Right lobe of liver (tissue), 4 donors: ENCODE measurements around the gene DYDC1.

Experiments
- POLR2A ChIP-seq: fragments of 450-650 bp; IDR thresholded peaks from one replicate; pipeline ENCODE4 v1.6.1; 2017; ENCODE audit warnings: antibody characterized with exemption, mild to moderate bottlenecking
- TF ChIP-seq, protein P1 (sequence below), 4 donors: fragments of 200-600 bp in 3 of 4; fragments of 450-650 bp in 1 of 4; IDR thresholded peaks; one replicate each; pipeline versions ENCODE4 v1.5.1 to v1.8.0; 2016 to 2022; ENCODE audit warnings: antibody characterized with exemption in 4 of 4, mild to moderate bottlenecking in 2 of 4
- donor health status: DM: no; HTN: no; CAD: no.
- donor health status: DM: no; HTN: no; CAD: no.
- donor health status: DM: no; HTN: yes; CAD: no.

DNA sequence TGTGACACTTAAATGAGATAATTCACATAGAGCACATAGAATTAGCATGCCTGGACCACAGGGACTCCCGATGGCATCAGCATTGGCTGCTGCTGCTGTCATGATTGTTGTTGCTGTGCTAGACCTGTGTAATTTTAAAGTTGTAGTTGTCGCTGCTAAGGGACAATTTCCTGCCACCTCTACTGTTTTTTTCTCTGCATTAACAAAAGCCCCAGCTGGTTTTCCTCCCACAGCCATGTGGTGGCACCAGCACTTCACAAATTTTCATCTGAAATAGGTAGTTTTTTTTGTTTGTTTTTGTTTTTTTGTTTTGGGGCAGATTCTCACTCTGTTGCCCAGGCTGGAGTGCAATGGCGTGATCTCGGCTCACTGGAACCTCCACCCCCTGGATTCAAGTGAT, 26.4 kb upstream of the DYDC1 start:
- no peak for TF ChIP-seq POLR2A
- TF ChIP-seq, protein P1, sequence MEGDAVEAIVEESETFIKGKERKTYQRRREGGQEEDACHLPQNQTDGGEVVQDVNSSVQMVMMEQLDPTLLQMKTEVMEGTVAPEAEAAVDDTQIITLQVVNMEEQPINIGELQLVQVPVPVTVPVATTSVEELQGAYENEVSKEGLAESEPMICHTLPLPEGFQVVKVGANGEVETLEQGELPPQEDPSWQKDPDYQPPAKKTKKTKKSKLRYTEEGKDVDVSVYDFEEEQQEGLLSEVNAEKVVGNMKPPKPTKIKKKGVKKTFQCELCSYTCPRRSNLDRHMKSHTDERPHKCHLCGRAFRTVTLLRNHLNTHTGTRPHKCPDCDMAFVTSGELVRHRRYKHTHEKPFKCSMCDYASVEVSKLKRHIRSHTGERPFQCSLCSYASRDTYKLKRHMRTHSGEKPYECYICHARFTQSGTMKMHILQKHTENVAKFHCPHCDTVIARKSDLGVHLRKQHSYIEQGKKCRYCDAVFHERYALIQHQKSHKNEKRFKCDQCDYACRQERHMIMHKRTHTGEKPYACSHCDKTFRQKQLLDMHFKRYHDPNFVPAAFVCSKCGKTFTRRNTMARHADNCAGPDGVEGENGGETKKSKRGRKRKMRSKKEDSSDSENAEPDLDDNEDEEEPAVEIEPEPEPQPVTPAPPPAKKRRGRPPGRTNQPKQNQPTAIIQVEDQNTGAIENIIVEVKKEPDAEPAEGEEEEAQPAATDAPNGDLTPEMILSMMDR (IDR thresholded peaks at IDR 0.05) = peak; percentile 72 to 84 (median 79)
